K562 (cell line): Measurements from ENCODE around the gene GLB1L2. TPM values are rescaled to one million over a fixed set of nuclear protein-coding genes. Genes with fewer than 3 reads are reported as not detected.
A peak's percentile ranks its signal among the peaks of the same experiment; 100 is the strongest.

Experiments used
- ATAC-seq: fragments of 200-7000 bp; cut with Tn5 transposase; 3 replicates; pipeline ENCODE4 v1.9.1; 2020; ENCODE audit warnings: moderate library complexity
- BruUV-seq: library from RNA; stranded (reverse); fragments of 400-500 nt; replicated peaks from 2 replicates; lab custom pipeline; 2021; lab: Mats Ljungman, UMichigan
- CTCF ChIA-PET: fragments of 300-600 bp; formaldehyde crosslinking; extraction: SDS; loops from one replicate; lab custom pipeline; 2021; ENCODE audit warnings: low intra/inter-chr PET ratio; lab: Yijun Ruan, JAX
- POLR2A ChIA-PET: fragments of 300-600, 350-650 bp; sonication (Branson Sonifier 250); formaldehyde crosslinking; extraction: SDS; loops from one replicate; lab custom pipeline; 2021; ENCODE audit warnings: antibody characterized with exemption, inconsistent platforms; lab: Yijun Ruan, JAX
- DNase-seq, 4 experiments: peaks; one replicate each; pipeline versions ENCODE4 v3.0.0 to v3.0.0-alpha.2; 2011 to 2018; ENCODE audit warnings: low spot score in 3 of 4, mixed read lengths in 3 of 4; ENCODE audit errors: extremely low read depth in 1 of 4
- FAIRE-seq: peaks from 2 replicates; lab custom pipeline; 2011; peaks lifted over from hg19 to GRCh38; lab: Jason Lieb, UNC
- H2AFZ ChIP-seq: 2 replicates; pipeline ENCODE4 v1.6.0; 2011; ENCODE audit warnings: low read depth, low read length, control low read depth, inconsistent platforms
- H3K27ac ChIP-seq: fragments of 200-600 bp; 3 replicates; pipeline ENCODE4 v1.8.0; 2011; ENCODE audit warnings: low read depth, mild to moderate bottlenecking, control low read depth, inconsistent platforms, low read length, moderate library complexity, mixed read lengths; ENCODE audit errors: extremely low read depth
- H3K27me3 ChIP-seq, 2 experiments: fragments of 300-600 bp in 1 of 2; 2 replicates in 1 of 2; 3 replicates in 1 of 2; pipeline versions ENCODE4 v1.6.0 to v1.8.0; 2011; ENCODE audit warnings: inconsistent platforms in 2 of 2, low read length in 2 of 2, mild to moderate bottlenecking in 1 of 2, mixed read lengths in 1 of 2, moderate library complexity in 1 of 2; ENCODE audit not compliant: control insufficient read depth in 2 of 2, insufficient read depth in 2 of 2
- H3K36me3 ChIP-seq: fragments of 300-600 bp; 3 replicates; pipeline ENCODE4 v1.8.0; 2011; ENCODE audit warnings: mild to moderate bottlenecking, low read length, inconsistent platforms; ENCODE audit not compliant: control insufficient read depth, insufficient read depth
- H3K4me1 ChIP-seq, 2 experiments: fragments of 200-600 bp in 1 of 2; replicated peaks in 1 of 2; 2 replicates in 1 of 2; 3 replicates in 1 of 2; pipeline versions ENCODE4 v1.5.1 to v1.8.0; 2011; ENCODE audit warnings: inconsistent platforms in 2 of 2, low read length in 2 of 2, mild to moderate bottlenecking in 1 of 2, mixed read lengths in 1 of 2, moderate library complexity in 1 of 2; ENCODE audit not compliant: control insufficient read depth in 2 of 2, insufficient read depth in 2 of 2
- H3K4me2 ChIP-seq: 2 replicates; pipeline ENCODE4 v1.6.1; 2011; ENCODE audit warnings: low read length, control low read depth, inconsistent platforms, mixed read lengths; ENCODE audit not compliant: insufficient read depth
- H3K4me3 ChIP-seq: fragments of 200-600 bp; sonication (generic), shearing (Covaris generic); 2 replicates; pipeline ENCODE4 v1.5.1; 2016; ENCODE audit warnings: control low read depth, inconsistent platforms
- H3K79me2 ChIP-seq: fragments of 200-600 bp; 3 replicates; pipeline ENCODE4 v1.8.0; 2011; ENCODE audit warnings: low read length, inconsistent platforms; ENCODE audit not compliant: control insufficient read depth, insufficient read depth
- H3K9ac ChIP-seq, 2 experiments: 2 replicates each; pipeline versions ENCODE4 v1.6.0 to v1.6.1; 2011; ENCODE audit warnings: low read depth in 2 of 2, low read length in 2 of 2, control low read depth in 1 of 2, inconsistent platforms in 1 of 2, mild to moderate bottlenecking in 1 of 2, mixed read lengths in 1 of 2; ENCODE audit not compliant: insufficient read depth in 1 of 2
- H3K9me1 ChIP-seq: one replicate; pipeline ENCODE4 v1.6.0; 2011; ENCODE audit warnings: inconsistent platforms, mild to moderate bottlenecking, low read length, moderate library complexity; ENCODE audit not compliant: control insufficient read depth, insufficient read depth
- H3K9me3 ChIP-seq: replicated peaks from 2 replicates; pipeline ENCODE4 v1.5.1; 2011; ENCODE audit warnings: low read depth, low read length, inconsistent platforms; ENCODE audit not compliant: control insufficient read depth, insufficient read depth
- H4K20me1 ChIP-seq: replicated peaks from 2 replicates; pipeline ENCODE4 v1.6.1; 2011; ENCODE audit warnings: low read length, inconsistent platforms, mixed read lengths; ENCODE audit not compliant: control insufficient read depth, insufficient read depth
- DACH1 ChIP-seq: fragments of 450-650 bp; IDR thresholded peaks from 2 replicates; pipeline ENCODE4 v1.6.1; 2018; ENCODE audit not compliant: partially characterized antibody
- E2F6 ChIP-seq, 2 experiments: IDR thresholded peaks; 2 replicates each; pipeline ENCODE4 v1.6.1; 2011; ENCODE audit warnings: borderline replicate concordance in 1 of 2, control low read depth in 1 of 2, low read depth in 1 of 2, low read length in 1 of 2, mild to moderate bottlenecking in 1 of 2, mixed read lengths in 1 of 2, moderate library complexity in 1 of 2; ENCODE audit not compliant: insufficient read depth in 1 of 2, insufficient read length in 1 of 2, poor library complexity in 1 of 2, severe bottlenecking in 1 of 2; ENCODE audit errors: extremely low read depth in 1 of 2
- GMEB1 ChIP-seq: fragments of 250-450 bp; sonication (Bioruptor Pico); IDR thresholded peaks from 2 replicates; pipeline ENCODE4 v1.4.0; 2020; ENCODE audit warnings: mild to moderate bottlenecking
- MAX ChIP-seq: sonication (generic); formaldehyde crosslinking; IDR thresholded peaks from 2 replicates; pipeline ENCODE4 v1.9.0; 2022; ENCODE audit warnings: mild to moderate bottlenecking, missing genetic modification reagents
- NCOA4 ChIP-seq: fragments of 450-650 bp; IDR thresholded peaks from 2 replicates; pipeline ENCODE4 v1.6.1; 2018; ENCODE audit warnings: mild to moderate bottlenecking; ENCODE audit not compliant: partially characterized antibody
- TSHZ1 ChIP-seq: fragments of 250-450 bp; sonication (Bioruptor Pico); IDR thresholded peaks from 2 replicates; pipeline ENCODE4 v1.4.0; 2020; ENCODE audit warnings: mild to moderate bottlenecking, moderate library complexity
- ZBTB5 ChIP-seq: fragments of 450-650 bp; IDR thresholded peaks from 2 replicates; pipeline ENCODE4 v1.6.1; 2017; ENCODE audit warnings: antibody characterized with exemption
- WGBS: fragments of 100-300 bp; shearing (Covaris generic); methylation state at CpG from one replicate; pipeline ENCODE4 v1.1.6; 2016; ENCODE audit warnings: low coverage, mixed read lengths; ENCODE audit not compliant: insufficient coverage; ENCODE audit errors: missing lambda C conversion rate; 5-methylcytosine and 5-hydroxymethylcytosine counted together
- in situ Hi-C: fragments of 300-500 bp; cut with MboI; formaldehyde crosslinking; loops from 4 replicates; pipeline ENCODE4 v1.15.0; 2018; ENCODE audit warnings: inconsistent platforms, mixed read lengths
- intact Hi-C: fragments of 100-400 bp; cut with micrococcal nuclease; formaldehyde crosslinking; loops from 2 replicates; pipeline ENCODE4 v1.14.2; 2022
- polyA plus RNA-seq, 8 experiments: library from polyadenylated mRNA; depleted of rRNA in 4 of 8; stranded (reverse) in 5 of 8; unstranded in 3 of 8; fragments of >200 nt; fragmentation: Nextera tagmentation in 2 of 8; fragmentation: Illumina TruSeq in 1 of 8; extraction: Ambion mirVana in 2 of 8; extraction: Trizol in 1 of 8; gene quantifications; 2 replicates each; pipeline versions ENCODE4 v1.2.1 to v1.2.3, GENCODE V29; 2011 to 2014; ENCODE audit warnings: inconsistent platforms in 1 of 8, missing spikeins in 1 of 8
- total RNA-seq, 7 experiments: library from RNA; depleted of rRNA in 6 of 7; stranded (reverse); fragments of >200 nt in 6 of 7; fragmentation: Illumina TruSeq in 2 of 7; extraction: Trizol in 2 of 7; gene quantifications; 2 replicates each; pipeline versions ENCODE4 v1.2.1 to v1.2.3, GENCODE V29; 2011 to 2021; ENCODE audit warnings: low replicate concordance in 1 of 7

Gene GLB1L2
- total and polyA plus RNA-seq, 9 of the 15 experiments (the other 6 are each of a cell fraction or from before 2014, with no cell fraction given) = 0.84 to 21.4 (median 13.8) TPM

- TF ChIP-seq GMEB1 (CRISPR knock-in tag) = no peak
Observed at GRCh38 chr11:134370526-134371435, 39.0 kb downstream of the GLB1L2 start (continued).

GRCh38 chr11:134371436-134372185 lies 39.8 kb downstream of the GLB1L2 start:
- FAIRE-seq = no peak
- in situ Hi-C loops = no loop called here
- Histone ChIP-seq H2AFZ (no peak overlapping the region), H3K4me3 (no peak overlapping the region), H3K27ac (no peak overlapping the region), H3K36me3 (no peaks in the 10 kb centered on the region; the same call in 2 of the 3 replicates), H4K20me1 (no peaks in the 10 kb centered on the region; the same call in 1 of the 2 replicates), H3K9ac (peak overlapping the region in 1 of 2 experiments; percentile 52; a peak in 1 of 4 replicates), H3K4me2 (no peak overlapping the region), H3K27me3 (no peaks in the 10 kb centered on the region), H3K79me2 (no peaks in the 10 kb centered on the region), H3K4me1 (no peaks in the 10 kb centered on the region; a peak in 1 of 5 replicates), H3K9me1 (no peaks in the 10 kb centered on the region), H3K9me3 (no peaks in the 10 kb centered on the region)
- 68% methylated on average over 22 of the region's 22 CpGs for WGBS
- intact Hi-C loops = no loop called here
- ChIA-PET POLR2A (interaction anchor here (0.6 to 1.6 kb wide), 3 partner anchors 9 to 108 kb away, joined by 3 to 4 read pairs (median 3); no protein-coding TSS in a partner anchor), CTCF (no interaction called here)
- no peak for ATAC-seq
- DNase-seq = no peak
- BruUV-seq = no TSS peak
- no peak for TF ChIP-seq TSHZ1 (CRISPR knock-in tag)
- TF ChIP-seq MAX (CRISPR knock-in tag) = no peak
- no peak for TF ChIP-seq NCOA4
- TF ChIP-seq E2F6 (IDR thresholded peaks at IDR 0.05; ENCODE audit: borderline replicate concordance in 1 of 2, extremely low read depth in 1 of 2, insufficient read depth in 1 of 2, insufficient read length in 1 of 2, low read depth in 1 of 2, low read length in 1 of 2, poor library complexity in 1 of 2, severe bottlenecking in 1 of 2) = no peak
- no peak for TF ChIP-seq ZBTB5
- no peak for TF ChIP-seq DACH1
